Muscle of arm (tissue), 12 donors: ENCODE measurements around the gene SEC11A. TPM values are rescaled to one million over a fixed set of nuclear protein-coding genes. Genes with fewer than 3 reads are reported as not detected.
"Not testable (repeated sequence)": the region's sequence is repeated elsewhere in the genome, so short reads cannot be mapped to it uniquely, and the experiment has no call there.

Experiments used
- DNase-seq: peaks from one replicate; pipeline ENCODE4 v3.0.0-alpha.2; 2013
- polyA plus RNA-seq, 12 donors: library from polyadenylated mRNA; unstranded; fragments of 120-200 nt; gene quantifications; one replicate each; pipeline ENCODE4 v1.2.1, GENCODE V29; 2013; ENCODE audit not compliant: insufficient read length in 12 of 12

The SEC11A gene
- polyA plus RNA-seq, 12 donors: 179 to 366 (median 321) TPM; not detected in 1

- peak; percentile 36 for DNase-seq
Measured at GRCh38 chr15:84749111-84749991, 33.4 kb upstream of the SEC11A start.

DNA sequence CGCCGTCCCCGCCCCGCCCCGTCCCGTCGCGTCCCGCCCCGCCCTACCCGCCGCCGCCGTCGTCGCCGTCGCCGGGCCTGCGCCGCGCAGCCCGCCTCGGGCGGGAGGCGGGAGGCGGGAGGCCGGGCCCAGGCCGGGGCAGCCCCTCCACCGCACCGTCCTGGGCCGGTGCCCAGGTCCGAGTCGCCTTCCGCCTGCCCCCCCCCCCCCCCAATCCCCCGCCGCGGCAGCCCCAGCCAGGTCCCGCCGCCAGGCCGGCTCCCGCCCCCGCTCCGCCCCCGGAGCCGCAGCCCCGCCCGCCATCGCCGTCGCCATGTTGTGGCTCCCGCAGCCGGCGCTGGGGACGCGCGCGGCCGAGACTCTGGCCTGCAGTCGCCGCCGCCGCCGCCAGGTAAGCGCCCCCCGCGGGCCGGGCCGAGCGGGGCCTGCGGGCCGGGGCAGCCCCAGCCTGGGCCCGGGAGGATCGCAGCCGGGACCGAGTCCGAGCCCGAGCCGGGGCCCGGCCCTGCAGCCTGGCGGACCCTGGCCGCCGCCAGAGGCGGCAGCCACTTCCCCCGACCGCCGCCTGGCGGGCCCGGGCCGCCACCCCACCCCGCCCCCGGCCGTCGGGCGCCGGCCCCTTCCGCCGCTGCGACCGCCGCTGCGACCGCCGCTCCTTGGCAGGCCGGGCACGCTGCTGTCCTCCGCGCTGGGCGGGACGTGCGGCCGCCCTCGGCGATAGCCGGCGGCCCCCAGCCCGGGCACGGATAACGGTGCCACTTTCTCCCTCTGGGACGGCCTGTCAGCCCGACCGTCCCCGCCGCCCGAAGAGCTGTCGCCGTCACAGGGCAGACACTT is 32.6 kb upstream of the SEC11A start, which contains the start of gene ZNF592:
Gene ZNF592, plus strand, starts transcription at position 319 of the 837 bp plus-strand sequence. CDS start 34,084 bp downstream, outside the sequence.
- DNase-seq: peak; percentile 79

GRCh38 chr15:84747416-84748273 is 31.7 kb upstream of the SEC11A start:
- DNase-seq: peak; percentile 77

DNA sequence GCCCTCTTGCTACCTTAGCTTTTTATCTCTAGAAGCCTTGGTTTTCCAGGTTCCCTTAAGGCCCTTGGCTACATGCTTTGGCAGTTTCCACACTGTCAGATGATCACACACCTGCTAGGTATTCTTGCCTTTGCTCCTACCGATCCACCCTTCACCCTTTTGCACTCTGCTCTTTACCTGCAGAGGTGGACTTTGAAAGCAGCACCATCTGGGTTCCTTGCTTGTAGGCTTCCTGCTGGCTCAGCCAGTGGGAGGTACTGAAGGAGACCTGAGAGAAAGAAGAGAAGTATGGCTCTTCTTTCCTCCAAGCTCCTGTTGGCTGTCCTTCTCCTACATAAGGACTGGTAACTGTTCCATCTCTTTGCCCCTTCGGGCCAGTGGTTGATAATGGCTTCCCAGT is 25.2 kb upstream of the SEC11A start:
- DNase-seq: no peak

GRCh38 chr15:84740691-84741090 is 24.8 kb upstream of the SEC11A start:
- no peak for DNase-seq

DNA sequence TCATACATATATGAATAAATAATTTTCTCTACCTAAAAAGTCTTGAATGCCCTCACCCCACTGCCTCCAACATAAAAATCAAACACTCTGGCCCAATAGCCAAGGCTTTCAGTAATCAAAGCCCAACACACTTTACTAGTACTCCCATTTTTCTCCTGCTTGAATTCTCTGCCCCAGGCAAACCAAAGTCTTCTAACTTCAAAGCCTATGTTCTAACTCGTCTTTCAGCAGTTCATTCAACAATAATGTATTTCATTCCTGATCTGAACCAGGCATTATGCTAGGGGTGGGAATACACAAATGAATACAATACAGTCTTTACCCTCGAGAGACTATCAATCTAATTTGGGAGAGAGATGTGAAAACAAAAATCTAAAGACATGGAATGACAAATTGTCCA is 21.1 kb upstream of the SEC11A start:
- no peak for DNase-seq

GRCh38 chr15:84736375-84736774 is 20.4 kb upstream of the SEC11A start:
- no peak for DNase-seq

GRCh38 chr15:84735480-84736061 is 19.6 kb upstream of the SEC11A start:
- DNase-seq: not testable (repeated sequence)

- DNase-seq: no peak
Measured at GRCh38 chr15:84734794-84735479, 19.0 kb upstream of the SEC11A start.

GRCh38 chr15:84731774-84732173 is 15.8 kb upstream of the SEC11A start:
- no peak for DNase-seq

DNA sequence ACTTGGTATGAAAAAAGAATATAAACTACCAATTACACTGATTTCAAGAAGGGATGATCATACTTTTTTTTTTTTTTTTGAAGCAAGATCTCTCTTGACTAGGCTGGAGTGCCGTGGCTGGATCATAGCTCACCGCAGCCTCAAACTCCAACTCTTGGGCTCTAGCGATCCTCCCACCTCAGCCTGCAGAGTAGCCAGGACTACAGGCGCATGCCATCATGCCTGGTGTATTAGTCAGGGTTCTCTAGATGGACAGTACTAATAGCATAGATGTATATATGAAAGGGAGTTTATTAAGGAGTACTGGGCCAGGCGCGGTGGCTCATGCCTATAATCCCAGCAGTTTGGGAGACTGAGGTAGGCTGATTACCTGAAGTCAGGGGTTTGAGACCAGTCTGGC is 11.5 kb upstream of the SEC11A start:
- DNase-seq: no peak

GRCh38 chr15:84725001-84725491 is 9.1 kb upstream of the SEC11A start:
- DNase-seq: no peak

- DNase-seq: no peak
Measured at GRCh38 chr15:84722628-84723027, 6.7 kb upstream of the SEC11A start.

- no peak for DNase-seq
Measured at GRCh38 chr15:84721371-84721770, 5.4 kb upstream of the SEC11A start.

- DNase-seq: no peak
Measured at GRCh38 chr15:84715441-84716035, 401 bp downstream of the SEC11A start.

GRCh38 chr15:84714821-84715220 is 1.1 kb downstream of the SEC11A start:
- DNase-seq: no peak

DNA sequence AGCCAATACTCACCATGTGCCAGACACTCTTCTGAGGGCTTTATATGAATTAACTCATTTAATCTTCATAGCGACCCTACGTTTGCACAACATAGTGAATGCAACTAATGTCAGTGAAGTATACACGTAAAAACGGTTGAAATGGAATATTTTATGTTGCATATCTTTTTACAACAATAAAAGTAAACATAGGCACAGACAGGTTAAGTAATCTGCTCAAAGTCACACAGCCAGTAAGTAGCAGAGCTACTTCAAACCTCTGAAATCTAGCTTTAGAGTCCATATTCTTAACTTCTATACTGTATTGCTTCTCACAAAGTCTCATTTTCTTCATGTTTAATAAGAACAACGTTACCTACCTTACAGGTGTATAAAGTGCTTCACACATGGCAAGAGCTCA is 1.6 kb downstream of the SEC11A start:
- DNase-seq: no peak

GRCh38 chr15:84703808-84704207 is 12.1 kb downstream of the SEC11A start:
- no peak for DNase-seq

- peak; percentile 8 for DNase-seq
Measured at GRCh38 chr15:84702961-84703482, 12.9 kb downstream of the SEC11A start.
